ENCODE measurements around the gene IQSEC3.

IQSEC3 gene

GRCh38 chr12:156945-157344 lies 90.4 kb downstream of the IQSEC3 start:
- Histone ChIP-seq H3K79me2 (ENCODE audit: low read length) (no peaks in the 10 kb centered on the region), H3K36me3 (replicated peaks; ENCODE audit: low read depth, low read length) (no peaks in the 10 kb centered on the region), H4K20me1 (ENCODE audit: insufficient read depth, low read length) (no peaks in the 10 kb centered on the region), H3K27ac (ENCODE audit: low read length) (no peak overlapping the region), H3K4me2 (ENCODE audit: low read length) (no peak overlapping the region), H3K9me3 (ENCODE audit: insufficient read depth, low read length) (no peaks in the 10 kb centered on the region), H3K4me1 (ENCODE audit: low read length) (peaks cover 7% of the 10 kb centered on the region), H3K4me3 (ENCODE audit: low read length) (no peak overlapping the region), H3K27me3 (ENCODE audit: low read depth, low read length) (peaks cover 20% of the 10 kb centered on the region), H2AFZ (ENCODE audit: low read depth, low read length) (no peak overlapping the region), H3K9ac (ENCODE audit: low read length) (no peak overlapping the region)
- TF ChIP-seq EZH2phosphoT487 (IDR thresholded peaks at IDR 0.05; ENCODE audit: low read depth) (no peak), CTCF (IDR thresholded peaks at IDR 0.05; ENCODE audit: low read depth, low read length) (no peak)

GRCh38 chr12:157644-158043 lies 91.1 kb downstream of the IQSEC3 start:
- H3K36me3 ChIP-seq (replicated peaks; ENCODE audit: low read depth, low read length): no peaks in the 10 kb centered on the region
- H2AFZ ChIP-seq (ENCODE audit: low read depth, low read length): no peak overlapping the region
- no peaks in the 10 kb centered on the region for H3K79me2 ChIP-seq (ENCODE audit: low read length)
- no peak overlapping the region for H3K9ac ChIP-seq (ENCODE audit: low read length)
- no peak for TF ChIP-seq CTCF (IDR thresholded peaks at IDR 0.05; ENCODE audit: low read depth, low read length)
- no peak for TF ChIP-seq EZH2phosphoT487 (IDR thresholded peaks at IDR 0.05; ENCODE audit: low read depth)
- no peak overlapping the region for H3K4me2 ChIP-seq (ENCODE audit: low read length)
- H3K9me3 ChIP-seq (ENCODE audit: insufficient read depth, low read length): no peaks in the 10 kb centered on the region
- H3K27me3 ChIP-seq (ENCODE audit: low read depth, low read length): peaks cover 20% of the 10 kb centered on the region
- H3K27ac ChIP-seq (ENCODE audit: low read length): no peak overlapping the region
- no peaks in the 10 kb centered on the region for H4K20me1 ChIP-seq (ENCODE audit: insufficient read depth, low read length)
- peaks cover 7% of the 10 kb centered on the region for H3K4me1 ChIP-seq (ENCODE audit: low read length)
- H3K4me3 ChIP-seq (ENCODE audit: low read length): no peak overlapping the region

GRCh38 chr12:159156-159782 lies 92.7 kb downstream of the IQSEC3 start:
- TF ChIP-seq CTCF (IDR thresholded peaks at IDR 0.05; ENCODE audit: low read depth, low read length) (no peak), EZH2phosphoT487 (IDR thresholded peaks at IDR 0.05; ENCODE audit: low read depth) (no peak)
- Histone ChIP-seq H4K20me1 (ENCODE audit: insufficient read depth, low read length) (no peaks in the 10 kb centered on the region), H3K9ac (ENCODE audit: low read length) (no peak overlapping the region), H3K27me3 (ENCODE audit: low read depth, low read length) (peaks cover 20% of the 10 kb centered on the region), H3K79me2 (ENCODE audit: low read length) (no peaks in the 10 kb centered on the region), H3K36me3 (replicated peaks; ENCODE audit: low read depth, low read length) (no peaks in the 10 kb centered on the region), H2AFZ (ENCODE audit: low read depth, low read length) (no peak overlapping the region), H3K4me2 (ENCODE audit: low read length) (no peak overlapping the region), H3K9me3 (ENCODE audit: insufficient read depth, low read length) (no peaks in the 10 kb centered on the region), H3K4me1 (ENCODE audit: low read length) (no peaks in the 10 kb centered on the region), H3K4me3 (ENCODE audit: low read length) (no peak overlapping the region), H3K27ac (ENCODE audit: low read length) (no peak overlapping the region)

GRCh38 chr12:160858-161257 lies 94.3 kb downstream of the IQSEC3 start:
- Histone ChIP-seq H3K36me3 (replicated peaks; ENCODE audit: low read depth, low read length) (no peaks in the 10 kb centered on the region), H2AFZ (ENCODE audit: low read depth, low read length) (no peak overlapping the region), H4K20me1 (ENCODE audit: insufficient read depth, low read length) (no peaks in the 10 kb centered on the region), H3K9me3 (ENCODE audit: insufficient read depth, low read length) (no peaks in the 10 kb centered on the region), H3K27me3 (ENCODE audit: low read depth, low read length) (peaks cover 20% of the 10 kb centered on the region), H3K4me2 (ENCODE audit: low read length) (no peak overlapping the region), H3K9ac (ENCODE audit: low read length) (no peak overlapping the region), H3K27ac (ENCODE audit: low read length) (no peak overlapping the region), H3K4me1 (ENCODE audit: low read length) (no peaks in the 10 kb centered on the region), H3K4me3 (ENCODE audit: low read length) (no peak overlapping the region), H3K79me2 (ENCODE audit: low read length) (no peaks in the 10 kb centered on the region)
- no peak for TF ChIP-seq CTCF (IDR thresholded peaks at IDR 0.05; ENCODE audit: low read depth, low read length)
- no peak for TF ChIP-seq EZH2phosphoT487 (IDR thresholded peaks at IDR 0.05; ENCODE audit: low read depth)

Data from OCI-LY3 (cell line).